SK-N-SH treated with all-trans-retinoic acid at 6 μM for 48 hours (cell line): Measurements from ENCODE around the gene ITCH.

Source experiments
- ATAC-seq: fragments of 200-7000 bp; cut with Tn5 transposase; 3 replicates; pipeline ENCODE4 v1.9.1; 2020; ENCODE audit warnings: mild to moderate bottlenecking, moderate library complexity
- ARNTL ChIP-seq: fragments of 450-650 bp; formaldehyde crosslinking; IDR thresholded peaks from 2 replicates; pipeline ENCODE4 v1.5.0; 2020; ENCODE audit warnings: low read depth, mild to moderate bottlenecking, moderate library complexity, borderline replicate concordance
- BACH2 ChIP-seq: fragments of 250-450 bp; sonication (Bioruptor Pico); IDR thresholded peaks from 2 replicates; pipeline ENCODE4 v1.9.0; 2021; ENCODE audit warnings: mild to moderate bottlenecking, borderline replicate concordance
- CSDC2 ChIP-seq: fragments of 250-450 bp; sonication (Bioruptor Pico); IDR thresholded peaks from 2 replicates; pipeline ENCODE4 v1.5.0; 2020; ENCODE audit warnings: mild to moderate bottlenecking, moderate library complexity
- ESRRG ChIP-seq: fragments of 250-450 bp; sonication (Bioruptor Pico); IDR thresholded peaks from 2 replicates; pipeline ENCODE4 v1.6.1; 2021; ENCODE audit warnings: mild to moderate bottlenecking
- GLIS3 ChIP-seq: fragments of 250-450 bp; sonication (Bioruptor Pico); IDR thresholded peaks from 2 replicates; pipeline ENCODE4 v1.5.0; 2020; ENCODE audit warnings: mild to moderate bottlenecking, moderate library complexity
- ISL1 ChIP-seq: fragments of 250-450 bp; sonication (Bioruptor Pico); IDR thresholded peaks from 2 replicates; pipeline ENCODE4 v2.1.2; 2022; ENCODE audit warnings: mild to moderate bottlenecking, moderate library complexity
- OSR1 ChIP-seq: fragments of 250-450 bp; sonication (Bioruptor Pico); IDR thresholded peaks from 2 replicates; pipeline ENCODE4 v1.8.0; 2022; ENCODE audit warnings: moderate library complexity, mild to moderate bottlenecking, inconsistent platforms
- POU6F1 ChIP-seq: fragments of 250-450 bp; sonication (Bioruptor Pico); IDR thresholded peaks from 2 replicates; pipeline ENCODE4 v1.8.0; 2021; ENCODE audit warnings: low read depth, mild to moderate bottlenecking, moderate library complexity, borderline replicate concordance
- PPARA ChIP-seq: fragments of 250-450 bp; sonication (Bioruptor Pico); IDR thresholded peaks from 2 replicates; pipeline ENCODE4 v1.5.0; 2020; ENCODE audit warnings: mild to moderate bottlenecking, borderline replicate concordance
- RARB ChIP-seq: fragments of 250-450 bp; sonication (Bioruptor Pico); IDR thresholded peaks from 2 replicates; pipeline ENCODE4 v1.8.0; 2021; ENCODE audit warnings: mild to moderate bottlenecking, moderate library complexity
- SNAI2 ChIP-seq: fragments of 250-450 bp; sonication (Bioruptor Pico); IDR thresholded peaks from 2 replicates; pipeline ENCODE4 v1.5.0; 2020; ENCODE audit warnings: mild to moderate bottlenecking, moderate library complexity
- TCF4 ChIP-seq: fragments of 250-450 bp; sonication (Bioruptor Pico); IDR thresholded peaks from 2 replicates; pipeline ENCODE4 v1.8.0; 2021; ENCODE audit warnings: mild to moderate bottlenecking, moderate library complexity, borderline replicate concordance
- TOX ChIP-seq: fragments of 250-450 bp; sonication (Bioruptor Pico); IDR thresholded peaks from 2 replicates; pipeline ENCODE4 v1.8.0; 2021; ENCODE audit warnings: mild to moderate bottlenecking, moderate library complexity, borderline replicate concordance
- ZFP3 ChIP-seq: fragments of 250-450 bp; sonication (Bioruptor Pico); IDR thresholded peaks from 2 replicates; pipeline ENCODE4 v1.5.0; 2020; ENCODE audit warnings: mild to moderate bottlenecking, moderate library complexity
- ZFP30 ChIP-seq: fragments of 450-650 bp; formaldehyde crosslinking; IDR thresholded peaks from 2 replicates; pipeline ENCODE4 v1.5.0; 2022; ENCODE audit warnings: mild to moderate bottlenecking, moderate library complexity
- ZNF565 ChIP-seq: fragments of 450-650 bp; formaldehyde crosslinking; conservative IDR thresholded peaks from 2 replicates; pipeline ENCODE4 v1.5.0; 2020; ENCODE audit warnings: low read depth, mild to moderate bottlenecking, moderate library complexity
- ZNF70 ChIP-seq: fragments of 450-650 bp; formaldehyde crosslinking; IDR thresholded peaks from 2 replicates; pipeline ENCODE4 v1.5.0; 2020; ENCODE audit warnings: mild to moderate bottlenecking, moderate library complexity
- ZNF8 ChIP-seq: fragments of 450-650 bp; formaldehyde crosslinking; IDR thresholded peaks from 2 replicates; pipeline ENCODE4 v1.5.0; 2020; ENCODE audit warnings: mild to moderate bottlenecking, moderate library complexity
- TF ChIP-seq, protein P1 (sequence below): fragments of 250-450 bp; sonication (Bioruptor Pico); IDR thresholded peaks from 2 replicates; pipeline ENCODE4 v1.8.0; 2020; ENCODE audit warnings: mild to moderate bottlenecking, moderate library complexity, borderline replicate concordance
- TF ChIP-seq, protein P2 (sequence below): fragments of 250-450 bp; sonication (Bioruptor Pico); IDR thresholded peaks from 2 replicates; pipeline ENCODE4 v1.5.1; 2020; ENCODE audit warnings: low read depth, mild to moderate bottlenecking, moderate library complexity
- TF ChIP-seq, protein P3 (sequence below): fragments of 250-450 bp; sonication (Bioruptor Pico); IDR thresholded peaks from 2 replicates; pipeline ENCODE4 v1.5.1; 2021; ENCODE audit warnings: mild to moderate bottlenecking, moderate library complexity

Gene ITCH

GRCh38 chr20:34458631-34459030 lies 95.6 kb downstream of the ITCH start:
- ATAC-seq: no peak
- no peak for TF ChIP-seq ZNF8 (CRISPR knock-in tag)
- no peak for TF ChIP-seq ZNF565
- no peak for TF ChIP-seq OSR1
- TF ChIP-seq, protein P1, sequence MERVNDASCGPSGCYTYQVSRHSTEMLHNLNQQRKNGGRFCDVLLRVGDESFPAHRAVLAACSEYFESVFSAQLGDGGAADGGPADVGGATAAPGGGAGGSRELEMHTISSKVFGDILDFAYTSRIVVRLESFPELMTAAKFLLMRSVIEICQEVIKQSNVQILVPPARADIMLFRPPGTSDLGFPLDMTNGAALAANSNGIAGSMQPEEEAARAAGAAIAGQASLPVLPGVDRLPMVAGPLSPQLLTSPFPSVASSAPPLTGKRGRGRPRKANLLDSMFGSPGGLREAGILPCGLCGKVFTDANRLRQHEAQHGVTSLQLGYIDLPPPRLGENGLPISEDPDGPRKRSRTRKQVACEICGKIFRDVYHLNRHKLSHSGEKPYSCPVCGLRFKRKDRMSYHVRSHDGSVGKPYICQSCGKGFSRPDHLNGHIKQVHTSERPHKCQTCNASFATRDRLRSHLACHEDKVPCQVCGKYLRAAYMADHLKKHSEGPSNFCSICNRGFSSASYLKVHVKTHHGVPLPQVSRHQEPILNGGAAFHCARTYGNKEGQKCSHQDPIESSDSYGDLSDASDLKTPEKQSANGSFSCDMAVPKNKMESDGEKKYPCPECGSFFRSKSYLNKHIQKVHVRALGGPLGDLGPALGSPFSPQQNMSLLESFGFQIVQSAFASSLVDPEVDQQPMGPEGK (CRISPR knock-in tag): no peak
- TF ChIP-seq ESRRG (CRISPR knock-in tag): no peak
- TF ChIP-seq ZFP30 (CRISPR knock-in tag): no peak
- no peak for TF ChIP-seq CSDC2 (CRISPR knock-in tag)
- no peak for TF ChIP-seq TCF4 (CRISPR knock-in tag)
- no peak for TF ChIP-seq POU6F1 (CRISPR knock-in tag)
- TF ChIP-seq ISL1 (CRISPR knock-in tag): no peak
- TF ChIP-seq GLIS3 (CRISPR knock-in tag): no peak
- no peak for TF ChIP-seq PPARA (CRISPR knock-in tag)
- TF ChIP-seq RARB: no peak
- TF ChIP-seq ZNF70 (CRISPR knock-in tag): no peak
- TF ChIP-seq ARNTL (CRISPR knock-in tag): no peak
- TF ChIP-seq, protein P2, sequence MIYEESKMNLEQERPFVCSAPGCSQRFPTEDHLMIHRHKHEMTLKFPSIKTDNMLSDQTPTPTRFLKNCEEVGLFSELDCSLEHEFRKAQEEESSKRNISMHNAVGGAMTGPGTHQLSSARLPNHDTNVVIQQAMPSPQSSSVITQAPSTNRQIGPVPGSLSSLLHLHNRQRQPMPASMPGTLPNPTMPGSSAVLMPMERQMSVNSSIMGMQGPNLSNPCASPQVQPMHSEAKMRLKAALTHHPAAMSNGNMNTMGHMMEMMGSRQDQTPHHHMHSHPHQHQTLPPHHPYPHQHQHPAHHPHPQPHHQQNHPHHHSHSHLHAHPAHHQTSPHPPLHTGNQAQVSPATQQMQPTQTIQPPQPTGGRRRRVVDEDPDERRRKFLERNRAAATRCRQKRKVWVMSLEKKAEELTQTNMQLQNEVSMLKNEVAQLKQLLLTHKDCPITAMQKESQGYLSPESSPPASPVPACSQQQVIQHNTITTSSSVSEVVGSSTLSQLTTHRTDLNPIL: no peak

GRCh38 chr20:34459209-34459897 lies 96.3 kb downstream of the ITCH start:
- TF ChIP-seq, protein P2: no peak
- no peak for TF ChIP-seq ZFP30 (CRISPR knock-in tag)
- no peak for TF ChIP-seq ZFP3 (CRISPR knock-in tag)
- no peak for ATAC-seq

DNA sequence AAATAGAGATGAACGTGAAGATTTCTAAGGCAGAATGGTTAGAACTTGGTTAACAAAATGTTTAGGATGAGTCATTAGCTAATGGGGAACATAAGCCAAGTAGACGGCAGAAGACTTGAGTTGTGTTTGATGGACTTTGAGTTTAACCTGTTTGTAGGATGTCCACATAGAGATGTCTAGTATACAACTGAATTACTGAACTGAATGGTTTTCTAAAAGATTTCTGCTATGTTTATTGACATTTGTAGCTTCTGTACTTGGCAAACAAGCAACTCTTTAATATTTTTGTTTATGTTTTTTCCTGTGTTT lies 98.7 kb downstream of the ITCH start:
- no peak for ATAC-seq
- no peak for TF ChIP-seq ESRRG (CRISPR knock-in tag)
- TF ChIP-seq, protein P2: no peak
- TF ChIP-seq, protein P1 (CRISPR knock-in tag): no peak
- TF ChIP-seq ARNTL (CRISPR knock-in tag): no peak
- TF ChIP-seq, protein P3, sequence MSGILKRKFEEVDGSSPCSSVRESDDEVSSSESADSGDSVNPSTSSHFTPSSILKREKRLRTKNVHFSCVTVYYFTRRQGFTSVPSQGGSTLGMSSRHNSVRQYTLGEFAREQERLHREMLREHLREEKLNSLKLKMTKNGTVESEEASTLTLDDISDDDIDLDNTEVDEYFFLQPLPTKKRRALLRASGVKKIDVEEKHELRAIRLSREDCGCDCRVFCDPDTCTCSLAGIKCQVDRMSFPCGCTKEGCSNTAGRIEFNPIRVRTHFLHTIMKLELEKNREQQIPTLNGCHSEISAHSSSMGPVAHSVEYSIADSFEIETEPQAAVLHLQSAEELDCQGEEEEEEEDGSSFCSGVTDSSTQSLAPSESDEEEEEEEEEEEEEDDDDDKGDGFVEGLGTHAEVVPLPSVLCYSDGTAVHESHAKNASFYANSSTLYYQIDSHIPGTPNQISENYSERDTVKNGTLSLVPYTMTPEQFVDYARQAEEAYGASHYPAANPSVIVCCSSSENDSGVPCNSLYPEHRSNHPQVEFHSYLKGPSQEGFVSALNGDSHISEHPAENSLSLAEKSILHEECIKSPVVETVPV (CRISPR knock-in tag): no peak
- no peak for TF ChIP-seq SNAI2
- no peak for TF ChIP-seq TCF4 (CRISPR knock-in tag)
- TF ChIP-seq TOX (CRISPR knock-in tag): no peak
- no peak for TF ChIP-seq ZNF565
- no peak for TF ChIP-seq ISL1 (CRISPR knock-in tag)
- no peak for TF ChIP-seq ZFP3 (CRISPR knock-in tag)
- TF ChIP-seq ZFP30 (CRISPR knock-in tag): no peak
- no peak for TF ChIP-seq ZNF8 (CRISPR knock-in tag)
- no peak for TF ChIP-seq BACH2 (CRISPR knock-in tag)
- TF ChIP-seq OSR1: no peak
- TF ChIP-seq ZNF70 (CRISPR knock-in tag): no peak
- TF ChIP-seq, all 23 proteins: peak for 0
